ENCODE results near the gene OR8G5.
"Not testable (repeated sequence)": the region's sequence is repeated elsewhere in the genome, so short reads cannot be mapped to it uniquely, and the experiment has no call there.

The OR8G5 gene, protein sequence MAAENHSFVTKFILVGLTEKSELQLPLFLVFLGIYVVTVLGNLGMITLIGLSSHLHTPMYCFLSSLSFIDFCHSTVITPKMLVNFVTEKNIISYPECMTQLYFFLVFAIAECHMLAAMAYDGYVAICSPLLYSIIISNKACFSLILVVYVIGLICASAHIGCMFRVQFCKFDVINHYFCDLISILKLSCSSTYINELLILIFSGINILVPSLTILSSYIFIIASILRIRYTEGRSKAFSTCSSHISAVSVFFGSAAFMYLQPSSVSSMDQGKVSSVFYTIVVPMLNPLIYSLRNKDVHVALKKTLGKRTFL

DNA sequence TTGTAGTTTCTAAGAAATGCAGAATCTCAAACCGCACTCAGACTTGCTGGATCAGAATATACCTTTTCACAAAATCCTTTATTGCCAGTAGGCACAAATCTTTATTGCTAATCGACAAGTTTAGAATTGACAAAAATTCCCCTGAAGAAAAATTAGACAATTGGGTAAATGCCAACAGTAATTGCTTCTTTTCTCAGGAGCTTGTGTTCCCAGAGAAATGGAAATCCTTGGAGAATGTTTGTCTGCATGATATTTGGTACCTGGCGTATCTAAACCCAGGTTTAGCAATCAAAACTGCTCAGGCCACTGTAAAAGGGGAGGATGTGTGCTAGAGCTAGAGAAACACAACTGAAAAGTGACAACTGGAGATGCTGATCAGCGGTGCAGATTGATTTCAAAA lies at the start of gene OR8G5:
Gene OR8G5 (plus strand): TSS at position 301 of the 400 bp plus-strand sequence. CDS start 8,556 bp downstream, outside the sequence.
- DNase-seq: no peak

DNA sequence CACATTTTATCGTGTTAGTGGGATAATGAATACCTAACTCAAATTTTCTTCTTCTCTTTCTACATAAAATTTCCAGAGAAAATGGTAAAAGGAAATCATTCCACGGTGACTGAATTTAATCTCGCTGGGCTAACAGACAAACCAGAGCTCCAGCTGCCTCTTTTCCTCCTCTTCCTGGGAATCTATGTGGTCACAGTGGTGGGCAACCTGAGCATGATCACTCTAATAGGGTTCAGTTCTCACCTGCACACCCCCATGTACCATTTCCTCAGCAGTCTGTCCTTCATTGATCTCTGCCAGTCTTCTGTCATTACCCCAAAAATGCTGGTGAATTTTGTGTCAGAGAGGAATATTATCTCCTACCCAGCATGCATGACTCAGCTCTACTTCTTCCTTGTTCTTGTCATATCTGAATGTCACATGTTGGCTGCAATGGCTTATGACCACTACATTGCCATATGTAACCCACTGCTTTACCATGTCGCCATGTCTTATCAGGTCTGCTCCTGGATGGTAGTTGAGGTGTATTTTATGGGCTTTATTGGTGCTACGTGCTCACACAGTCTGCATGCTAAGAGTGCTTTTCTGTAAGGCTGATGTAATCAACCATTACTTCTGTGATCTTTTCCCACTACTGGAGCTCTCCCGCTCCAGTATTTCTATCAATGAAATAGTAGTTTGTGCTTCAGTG lies 48.9 kb upstream of the OR8G5 start:
- DNase-seq: no peak

DNA sequence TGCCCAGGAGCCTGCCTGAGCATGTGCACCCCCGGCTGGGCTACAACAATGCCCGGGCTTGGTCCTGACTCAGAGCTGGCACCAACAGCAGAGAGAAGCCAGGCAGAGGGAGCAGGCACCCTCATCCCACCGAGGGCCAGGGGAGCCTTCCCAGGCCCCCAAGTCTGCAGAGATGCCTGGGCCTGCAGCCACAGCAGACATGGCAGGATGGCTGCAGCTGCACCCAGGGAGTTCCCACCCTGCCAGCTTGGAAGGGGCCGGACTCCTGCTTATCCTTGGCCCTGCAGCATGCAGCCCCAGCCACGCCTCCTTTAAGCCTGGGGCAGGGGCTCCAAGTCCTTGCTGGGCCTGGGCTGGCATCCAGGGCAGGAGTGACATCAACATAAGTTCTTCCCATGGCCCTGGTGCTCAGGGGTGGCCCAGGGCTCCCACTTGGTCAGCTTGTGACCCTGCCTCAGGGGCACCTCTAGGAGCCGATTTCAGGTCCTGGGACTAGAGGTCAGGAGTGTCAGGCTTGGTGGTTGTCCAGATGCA lies 46.3 kb upstream of the OR8G5 start:
- DNase-seq: no peak

DNA sequence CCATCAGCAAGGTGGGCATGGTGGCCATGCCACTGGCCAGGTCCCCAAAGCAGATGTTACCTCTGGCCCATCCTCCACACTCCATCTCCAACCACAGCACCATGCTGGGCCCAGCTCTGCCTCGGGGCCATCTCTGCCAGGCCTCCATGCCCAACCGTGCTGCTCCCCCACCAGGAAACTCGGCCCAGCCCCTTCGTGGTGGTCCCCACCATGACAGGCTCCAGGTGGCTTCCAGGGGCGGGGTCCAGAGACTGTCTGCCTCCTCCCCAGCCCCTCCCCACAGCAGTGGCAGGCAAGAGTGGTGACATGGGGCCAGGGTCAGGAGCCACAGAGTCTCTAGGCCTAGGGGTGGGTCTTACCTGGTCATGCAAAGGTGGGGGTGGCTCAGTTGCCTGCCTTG lies 45.8 kb upstream of the OR8G5 start:
- DNase-seq: no peak

DNA sequence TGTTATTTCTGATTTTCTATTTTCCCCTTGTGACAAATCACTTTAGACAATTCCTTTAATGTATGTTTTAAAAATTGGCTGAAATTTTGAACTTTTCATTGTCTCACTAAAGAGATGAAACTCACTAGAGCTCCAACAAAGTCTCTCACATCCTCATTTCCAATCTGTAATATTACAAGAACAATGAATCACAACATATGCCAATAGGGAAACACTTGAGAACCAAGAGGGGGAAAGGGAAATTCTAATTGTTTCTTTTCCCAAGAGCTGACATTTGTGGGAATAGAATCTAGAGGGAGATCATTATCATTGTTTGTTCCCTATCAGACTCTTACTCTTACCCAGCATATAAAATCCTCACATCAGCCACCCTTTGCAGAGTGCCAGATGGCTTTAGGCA lies 44.9 kb upstream of the OR8G5 start:
- no peak for DNase-seq

DNA sequence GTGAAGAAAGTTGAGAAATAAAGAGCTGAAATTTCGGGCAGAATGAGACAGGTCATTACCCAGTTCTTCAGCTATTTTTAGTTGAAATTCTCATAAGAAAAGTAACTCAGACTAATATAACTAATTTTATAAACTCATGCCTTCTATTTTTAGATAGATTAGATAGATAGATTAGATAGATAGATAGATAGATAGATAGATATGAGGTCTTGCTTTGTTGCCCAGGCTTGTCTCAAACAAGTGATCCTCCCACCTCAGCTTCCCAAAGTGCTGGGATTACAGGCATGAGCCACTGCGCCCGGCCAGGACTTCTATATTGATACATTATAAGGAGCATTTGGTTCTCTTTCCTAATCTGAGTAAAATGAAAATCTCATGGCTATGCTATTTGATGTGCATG lies 42.1 kb upstream of the OR8G5 start:
- no peak for DNase-seq

DNA sequence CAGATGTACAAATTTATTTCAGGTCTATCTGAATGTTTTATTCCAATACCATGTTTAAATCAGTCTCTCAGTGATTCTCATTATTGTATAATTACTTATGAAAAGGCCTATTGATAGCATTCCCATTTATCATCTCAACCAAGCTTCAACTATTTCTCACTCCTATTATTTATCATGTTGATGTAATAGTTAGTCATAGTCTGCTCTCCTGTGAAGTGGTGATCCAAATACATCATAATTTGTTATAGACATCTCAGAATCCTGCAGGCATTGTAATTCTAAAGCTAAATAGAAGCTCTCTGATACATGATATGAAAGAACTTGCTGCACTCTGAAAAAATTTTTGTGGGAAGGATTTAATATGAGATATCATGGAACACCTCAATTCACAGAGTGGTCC lies 37.0 kb upstream of the OR8G5 start:
- DNase-seq: no peak

DNA sequence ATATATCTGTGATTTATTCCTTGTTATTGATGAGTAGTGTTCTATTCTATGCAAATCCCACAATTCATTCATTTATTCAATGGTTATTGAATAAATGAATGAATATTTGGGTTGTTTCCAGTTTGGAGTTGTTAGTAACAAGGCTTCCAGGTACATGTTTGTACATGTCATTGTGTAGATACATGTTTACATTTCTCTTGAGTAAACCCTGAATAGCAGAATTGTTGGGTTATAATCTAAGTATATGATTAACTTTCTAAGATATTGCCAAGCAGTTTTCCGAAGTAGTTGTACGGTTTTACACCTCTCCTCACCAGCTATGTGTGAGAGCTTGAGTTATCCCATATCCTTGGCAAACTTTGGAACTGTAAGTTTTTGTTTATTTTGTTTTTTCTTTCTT lies 33.8 kb upstream of the OR8G5 start:
- no peak for DNase-seq

DNA sequence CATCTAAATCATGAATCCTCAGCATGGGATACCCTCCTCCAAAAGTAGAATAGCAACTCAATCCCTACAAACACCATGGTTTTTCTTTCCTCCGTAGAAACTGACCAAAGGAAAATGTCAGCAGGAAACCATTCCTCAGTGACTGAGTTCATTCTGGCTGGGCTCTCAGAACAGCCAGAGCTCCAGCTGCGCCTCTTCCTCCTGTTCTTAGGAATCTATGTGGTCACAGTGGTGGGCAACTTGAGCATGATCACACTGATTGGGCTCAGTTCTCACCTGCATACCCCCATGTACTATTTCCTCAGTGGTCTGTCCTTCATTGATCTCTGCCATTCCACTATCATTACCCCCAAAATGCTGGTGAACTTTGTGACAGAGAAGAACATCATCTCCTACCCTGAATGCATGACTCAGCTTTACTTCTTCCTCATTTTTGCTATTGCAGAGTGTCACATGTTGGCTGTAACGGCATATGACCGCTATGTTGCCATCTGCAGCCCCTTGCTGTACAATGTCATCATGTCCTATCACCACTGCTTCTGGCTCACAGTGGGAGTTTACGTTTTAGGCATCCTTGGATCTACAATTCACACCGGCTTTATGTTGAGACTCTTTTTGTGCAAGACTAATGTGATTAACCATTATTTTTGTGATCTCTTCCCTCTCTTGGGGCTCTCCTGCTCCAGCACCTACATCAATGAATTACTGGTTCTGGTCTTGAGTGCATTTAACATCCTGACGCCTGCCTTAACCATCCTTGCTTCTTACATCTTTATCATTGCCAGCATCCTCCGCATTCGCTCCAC lies 31.4 kb upstream of the OR8G5 start:
- DNase-seq: not testable (repeated sequence)

DNA sequence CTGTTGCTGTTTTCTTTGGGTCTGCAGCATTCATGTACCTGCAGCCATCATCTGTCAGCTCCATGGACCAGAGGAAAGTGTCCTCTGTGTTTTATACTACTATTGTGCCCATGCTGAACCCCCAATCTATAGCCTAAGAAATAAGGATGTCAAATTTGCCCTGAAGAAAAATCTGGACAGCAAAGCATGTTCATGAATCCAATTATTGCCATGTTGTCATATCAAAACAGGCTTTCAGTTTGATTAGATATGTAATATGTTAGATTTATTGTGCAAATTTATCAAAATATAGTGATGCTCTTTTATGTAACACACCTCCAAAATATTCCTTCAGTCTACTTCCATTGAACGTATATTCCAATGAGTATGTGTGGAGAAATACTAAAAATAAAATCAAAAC lies 30.7 kb upstream of the OR8G5 start:
- no peak for DNase-seq

DNA sequence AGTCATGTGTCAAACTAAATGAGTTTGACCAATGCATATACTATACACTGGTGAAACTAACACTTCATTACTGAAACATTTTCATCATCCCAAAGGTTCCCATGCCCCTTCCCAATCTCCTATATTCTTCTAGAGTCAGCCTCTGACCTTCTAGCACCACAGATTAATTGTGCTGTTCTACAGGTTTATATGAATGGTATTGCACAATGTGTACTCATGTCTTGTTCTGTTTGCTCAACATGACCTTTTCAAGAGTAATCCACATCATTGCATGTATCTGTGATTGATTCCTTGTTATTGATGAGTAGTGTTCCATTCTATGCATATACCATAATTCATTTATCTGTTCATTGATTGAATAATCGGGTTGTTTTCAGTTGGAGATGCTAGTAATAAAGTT lies 22.8 kb upstream of the OR8G5 start:
- DNase-seq: no peak

DNA sequence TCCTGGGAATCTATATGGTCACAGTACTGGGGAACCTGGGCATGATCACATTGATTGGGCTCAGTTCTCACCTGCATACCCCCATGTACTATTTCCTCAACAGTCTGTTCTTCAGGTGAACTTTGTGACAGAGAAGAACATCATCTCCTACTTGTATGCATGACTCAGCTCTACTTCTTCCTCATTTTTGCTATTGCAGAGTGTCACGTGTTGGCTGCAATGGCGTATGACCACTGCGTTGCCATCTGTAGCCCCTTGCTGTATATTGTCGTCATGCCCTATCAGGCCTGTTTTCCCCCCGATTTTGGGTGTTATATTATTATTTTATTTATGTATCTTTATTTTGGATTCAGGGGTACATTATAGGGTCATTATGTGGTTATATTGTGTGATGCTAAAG lies 17.7 kb upstream of the OR8G5 start:
- DNase-seq: no peak

DNA sequence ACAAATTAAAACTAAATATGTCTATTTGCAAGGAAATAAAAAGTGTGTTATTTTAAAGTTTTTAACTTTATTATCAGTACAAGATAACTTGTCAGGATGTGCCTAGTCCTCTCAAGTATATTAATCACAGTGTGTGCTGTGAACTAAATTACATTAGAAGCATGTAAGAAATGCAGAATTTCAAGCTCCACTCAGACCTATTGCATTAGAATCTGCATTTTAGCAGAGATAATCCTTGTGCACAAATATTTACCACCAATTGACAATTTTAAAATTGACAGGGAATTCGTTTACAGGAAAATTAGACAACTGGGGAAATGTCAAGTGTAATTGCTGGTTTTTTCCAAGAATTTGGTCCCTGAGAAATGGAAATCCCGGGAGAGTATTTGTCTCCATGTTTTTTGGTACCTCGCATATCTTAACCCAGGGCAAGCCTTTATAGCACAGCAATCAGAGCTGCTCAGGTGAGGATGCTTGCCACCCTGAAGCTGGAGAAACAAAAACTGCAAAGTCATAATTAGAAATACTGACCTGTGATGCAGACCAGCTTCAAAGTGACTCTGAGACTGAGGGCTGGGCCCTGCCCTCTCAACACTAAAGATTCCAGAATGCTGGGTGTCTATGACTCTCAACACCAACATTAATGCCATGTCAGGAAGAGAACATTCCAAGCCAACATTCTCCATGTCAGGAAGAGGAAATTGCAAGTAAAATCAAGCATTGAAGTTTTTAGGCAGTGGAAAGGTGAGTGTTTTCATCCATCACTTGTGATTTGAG lies 15.4 kb upstream of the OR8G5 start, which contains the start of gene OR8G1:
Gene OR8G1 (plus strand): TSS at position 475 of the 777 bp plus-strand sequence. CDS start 8,581 bp downstream, outside the sequence.
- no peak for DNase-seq

DNA sequence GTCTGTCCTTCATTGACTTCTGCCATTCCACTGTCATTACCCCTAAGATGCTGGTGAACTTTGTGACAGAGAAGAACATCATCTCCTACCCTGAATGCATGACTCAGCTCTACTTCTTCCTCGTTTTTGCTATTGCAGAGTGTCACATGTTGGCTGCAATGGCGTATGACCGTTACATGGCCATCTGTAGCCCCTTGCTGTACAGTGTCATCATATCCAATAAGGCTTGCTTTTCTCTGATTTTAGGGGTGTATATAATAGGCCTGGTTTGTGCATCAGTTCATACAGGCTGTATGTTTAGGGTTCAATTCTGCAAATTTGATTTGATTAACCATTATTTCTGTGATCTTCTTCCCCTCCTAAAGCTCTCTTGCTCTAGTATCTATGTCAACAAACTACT lies 6.3 kb upstream of the OR8G5 start:
- not testable (repeated sequence) for DNase-seq

DNA sequence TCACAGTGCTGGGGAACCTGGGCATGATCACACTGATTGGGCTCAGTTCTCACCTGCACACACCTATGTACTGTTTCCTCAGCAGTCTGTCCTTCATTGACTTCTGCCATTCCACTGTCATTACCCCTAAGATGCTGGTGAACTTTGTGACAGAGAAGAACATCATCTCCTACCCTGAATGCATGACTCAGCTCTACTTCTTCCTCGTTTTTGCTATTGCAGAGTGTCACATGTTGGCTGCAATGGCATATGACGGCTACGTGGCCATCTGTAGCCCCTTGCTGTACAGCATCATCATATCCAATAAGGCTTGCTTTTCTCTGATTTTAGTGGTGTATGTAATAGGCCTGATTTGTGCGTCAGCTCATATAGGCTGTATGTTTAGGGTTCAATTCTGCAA lies 8.9 kb downstream of the OR8G5 start:
- not testable (repeated sequence) for DNase-seq

DNA sequence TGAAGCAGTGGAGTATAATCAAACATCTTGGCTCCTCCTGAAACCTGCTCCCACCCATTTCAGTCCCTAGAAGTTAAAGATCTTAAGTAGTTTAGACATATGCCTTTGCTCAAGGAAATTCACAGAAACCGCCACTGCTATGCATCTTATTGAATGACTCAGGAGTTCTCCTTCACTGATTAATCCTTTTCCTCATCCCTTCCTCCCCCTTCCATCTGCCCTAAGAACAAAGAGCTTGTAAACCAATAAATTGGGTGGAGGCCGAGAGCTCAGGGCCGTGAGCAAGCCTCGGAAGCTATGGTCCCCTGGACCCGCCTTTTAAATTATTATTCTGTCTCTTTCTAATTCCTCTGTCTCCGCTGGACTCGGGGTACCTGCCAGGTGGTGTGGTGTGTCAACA lies 14.7 kb downstream of the OR8G5 start:
- DNase-seq: not testable (repeated sequence)

DNA sequence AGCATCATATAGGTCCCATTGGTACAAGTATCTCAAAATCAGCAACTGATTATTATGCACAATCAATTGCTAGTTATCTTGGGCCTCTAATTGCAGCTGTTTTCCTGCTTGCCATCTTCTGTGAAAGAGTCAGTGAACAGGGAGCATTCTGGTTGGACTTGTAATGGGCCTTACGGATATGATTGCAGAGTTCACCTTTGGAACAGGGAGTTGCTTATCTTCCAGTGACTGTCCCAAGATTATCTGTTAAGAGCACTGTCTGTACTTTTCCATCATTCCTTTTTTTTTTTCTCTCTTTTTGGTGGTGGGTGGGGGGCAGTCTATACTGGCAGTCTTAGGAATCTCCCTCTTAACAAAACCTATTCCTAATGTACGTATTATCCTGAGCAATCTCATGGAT lies 17.8 kb downstream of the OR8G5 start:
- DNase-seq: no peak

DNA sequence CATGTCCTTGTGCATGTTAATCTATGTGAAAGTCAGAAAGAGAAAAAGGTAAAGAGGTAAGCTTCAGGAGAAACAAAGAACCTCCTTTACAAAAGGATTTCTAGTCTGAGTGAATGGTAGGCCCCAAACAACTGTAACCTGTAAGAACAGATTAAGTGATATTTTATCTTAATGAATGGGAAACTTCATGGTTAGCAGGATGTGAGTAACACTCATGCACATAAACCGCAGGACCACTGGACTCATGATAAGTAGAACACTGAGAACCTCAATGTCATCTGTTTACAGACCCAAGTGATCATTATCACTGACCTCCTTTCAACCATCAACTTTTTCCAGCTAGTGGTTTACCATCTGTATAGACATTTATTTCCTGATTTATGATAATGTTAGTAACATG lies 19.9 kb downstream of the OR8G5 start:
- DNase-seq: no peak

DNA sequence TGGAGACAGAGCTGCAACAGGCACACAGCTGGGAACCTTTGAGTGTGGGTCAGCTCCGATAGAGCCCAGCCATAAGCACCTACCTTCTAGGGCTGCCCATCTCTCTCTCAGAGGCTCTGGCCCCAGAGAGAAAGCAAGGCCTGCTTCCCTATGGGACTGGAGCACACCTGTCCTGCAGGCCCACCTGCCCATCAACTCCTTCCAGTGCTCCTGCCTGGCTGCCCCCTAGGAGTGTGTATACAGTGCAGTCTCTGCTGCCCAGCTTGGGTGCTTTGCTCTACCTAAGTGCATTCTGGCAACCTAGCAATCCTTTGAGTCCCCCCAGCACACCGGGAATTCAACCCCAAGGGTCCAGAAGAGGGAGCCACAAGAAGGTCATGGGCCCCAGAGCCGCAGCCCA lies 21.0 kb downstream of the OR8G5 start:
- no peak for DNase-seq

DNA sequence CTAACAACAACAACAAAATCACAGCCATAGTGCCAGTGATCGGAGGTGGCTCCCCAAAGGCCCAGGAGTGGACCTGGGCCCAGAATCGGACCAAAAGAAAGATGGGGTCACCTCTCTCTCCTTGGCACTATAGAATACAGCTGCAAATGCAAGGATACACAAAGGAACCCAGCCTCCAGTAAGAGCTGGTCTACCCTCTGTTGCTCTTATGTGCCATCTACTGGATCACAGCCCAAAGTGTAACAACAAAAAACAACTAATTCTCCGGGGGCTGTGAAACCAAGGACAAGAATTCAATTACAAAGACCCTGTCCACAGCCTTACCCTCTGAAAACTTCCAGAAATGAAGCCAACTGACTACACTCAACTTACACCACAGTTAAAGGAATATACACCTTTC lies 21.6 kb downstream of the OR8G5 start:
- no peak for DNase-seq

DNA sequence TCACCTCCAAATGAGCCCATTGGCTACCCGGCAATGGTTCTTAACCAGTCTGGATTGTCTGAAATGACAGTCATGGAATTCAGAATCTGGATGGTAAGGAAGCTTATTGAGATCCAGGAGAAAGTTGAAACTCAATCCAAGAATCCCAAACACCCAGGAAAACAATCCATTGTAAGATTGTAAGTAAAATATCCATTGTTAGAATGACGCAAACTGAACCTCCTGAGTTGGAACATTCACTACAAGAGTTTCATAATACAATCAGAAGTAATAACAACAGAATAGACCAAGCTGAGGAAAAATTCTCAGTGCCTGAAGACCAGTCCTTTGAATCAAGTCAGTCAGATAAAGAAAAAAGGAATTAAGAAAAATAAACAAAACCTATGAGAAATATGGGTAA lies 22.1 kb downstream of the OR8G5 start:
- no peak for DNase-seq

DNA sequence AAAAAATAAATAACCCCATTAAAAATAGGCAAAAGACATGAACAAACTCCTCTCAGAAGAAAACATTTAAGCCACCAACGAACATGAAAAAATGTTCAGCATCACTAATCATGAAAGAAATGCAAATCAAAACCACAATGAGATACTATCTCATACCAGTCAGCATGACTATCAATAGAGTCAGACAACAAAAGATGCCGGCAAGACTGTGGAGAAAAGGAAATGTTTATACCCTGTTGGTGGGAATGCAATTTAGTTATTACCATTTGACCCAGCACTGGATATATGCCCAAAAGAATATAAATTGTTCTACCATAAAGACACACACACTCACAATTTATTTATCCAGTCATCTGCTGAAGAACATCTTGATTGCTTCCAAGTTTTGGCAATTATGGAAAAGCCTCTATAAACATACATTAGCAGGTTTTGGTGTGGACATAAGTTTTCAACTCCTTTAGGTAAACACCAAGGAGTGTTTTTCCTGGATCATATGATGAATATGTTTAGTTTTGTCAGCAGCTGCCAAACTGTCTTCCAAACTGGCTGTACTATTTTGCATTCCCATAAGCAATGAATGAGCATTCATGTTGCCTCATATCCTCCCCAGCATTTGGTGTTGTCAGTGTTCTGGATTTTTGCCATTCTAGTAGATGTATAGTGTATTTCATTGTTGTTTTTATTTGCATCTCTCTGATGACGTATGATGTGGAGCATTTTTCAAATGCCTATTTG lies 29.6 kb downstream of the OR8G5 start:
- DNase-seq: no peak

All from activated CD4-positive, alpha-beta T cell treated with anti-CD3 and anti-CD28 coated beads, Interleukin-2, amount 50 U/mL, for 48 hours (primary cell).